ENCODE measurements around the gene CLSTN2. TPM values are rescaled to one million over a fixed set of nuclear protein-coding genes. Genes with fewer than 3 reads are reported as not detected.
"Not testable (repeated sequence)": the region's sequence is repeated elsewhere in the genome, so short reads cannot be mapped to it uniquely, and the experiment has no call there.

CLSTN2 gene
- total RNA-seq, 1 donor, result 7.3 TPM

- H3K4me3 ChIP-seq (ENCODE audit: low read depth, low read length), result no peak overlapping the region
- DNase-seq (ENCODE audit: low read depth), result peak; percentile 49
- TF ChIP-seq CTCF (IDR thresholded peaks at IDR 0.05; ENCODE audit: insufficient read depth, low read depth, low read length), result no peak
Measured at GRCh38 chr3:140420621-140421357, 485.8 kb downstream of the CLSTN2 start.

- DNase-seq (ENCODE audit: low read depth), result no peak
- TF ChIP-seq CTCF (IDR thresholded peaks at IDR 0.05; ENCODE audit: insufficient read depth, low read depth, low read length), result no peak
- H3K4me3 ChIP-seq (ENCODE audit: low read depth, low read length), result no peak overlapping the region
Measured at GRCh38 chr3:140421884-140422283, 486.9 kb downstream of the CLSTN2 start.

GRCh38 chr3:140423146-140423545 lies 488.2 kb downstream of the CLSTN2 start:
- DNase-seq (ENCODE audit: low read depth), result no peak
- no peak for TF ChIP-seq CTCF (IDR thresholded peaks at IDR 0.05; ENCODE audit: insufficient read depth, low read depth, low read length)
- H3K4me3 ChIP-seq (ENCODE audit: low read depth, low read length), result no peak overlapping the region

GRCh38 chr3:140423574-140423973 lies 488.6 kb downstream of the CLSTN2 start:
- not testable (repeated sequence) for DNase-seq (ENCODE audit: low read depth); H3K4me3 ChIP-seq (ENCODE audit: low read depth, low read length)

- DNase-seq (ENCODE audit: low read depth), result no peak
- H3K4me3 ChIP-seq (ENCODE audit: low read depth, low read length), result no peak overlapping the region
- TF ChIP-seq CTCF (IDR thresholded peaks at IDR 0.05; ENCODE audit: insufficient read depth, low read depth, low read length), result no peak
Measured at GRCh38 chr3:140424211-140424610, 489.2 kb downstream of the CLSTN2 start.

- no peak for DNase-seq (ENCODE audit: low read depth)
- TF ChIP-seq CTCF (IDR thresholded peaks at IDR 0.05; ENCODE audit: insufficient read depth, low read depth, low read length), result no peak
Measured at GRCh38 chr3:140424726-140425125, 489.7 kb downstream of the CLSTN2 start.

GRCh38 chr3:140427786-140428185 lies 492.8 kb downstream of the CLSTN2 start:
- DNase-seq (ENCODE audit: low read depth), result no peak
- H3K4me3 ChIP-seq (ENCODE audit: low read depth, low read length), result no peak overlapping the region
- no peak for TF ChIP-seq CTCF (IDR thresholded peaks at IDR 0.05; ENCODE audit: insufficient read depth, low read depth, low read length)

More at GRCh38 chr3:140424726-140425125, 489.7 kb downstream of the CLSTN2 start:
- H3K4me3 ChIP-seq (ENCODE audit: low read depth, low read length), result no peak overlapping the region

All from fibroblast of villous mesenchyme (primary cell).